HG03135 (cell line): ENCODE results near the gene INSC.

ENCODE experiments used
- ATAC-seq: cut with Tn5 transposase; IDR thresholded peaks from one replicate; pipeline ENCODE4 v1.9.1; 2021; ENCODE audit warnings: mild to moderate bottlenecking, moderate library complexity; ENCODE audit not compliant: unreplicated experiment

INSC gene

DNA sequence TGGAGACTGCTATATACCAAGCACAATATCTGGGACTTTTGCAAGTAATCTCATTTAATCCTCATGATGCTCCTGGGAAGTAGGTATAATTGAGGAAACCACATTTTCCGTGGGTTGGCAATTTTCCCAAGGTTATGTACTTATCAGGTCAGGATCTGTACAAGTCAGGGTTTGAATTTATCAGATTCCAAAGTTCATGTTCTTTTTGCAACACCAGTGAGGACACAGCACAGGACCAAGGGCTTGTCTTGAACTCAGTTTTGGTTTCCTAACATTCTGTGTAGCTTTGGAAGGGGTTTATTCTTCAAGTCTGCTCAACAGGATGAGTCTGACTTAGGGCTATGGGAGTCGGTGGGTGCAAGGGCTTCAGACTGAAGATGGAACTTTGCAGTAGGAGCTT is 30.4 kb downstream of the INSC start:
- ATAC-seq = no peak

DNA sequence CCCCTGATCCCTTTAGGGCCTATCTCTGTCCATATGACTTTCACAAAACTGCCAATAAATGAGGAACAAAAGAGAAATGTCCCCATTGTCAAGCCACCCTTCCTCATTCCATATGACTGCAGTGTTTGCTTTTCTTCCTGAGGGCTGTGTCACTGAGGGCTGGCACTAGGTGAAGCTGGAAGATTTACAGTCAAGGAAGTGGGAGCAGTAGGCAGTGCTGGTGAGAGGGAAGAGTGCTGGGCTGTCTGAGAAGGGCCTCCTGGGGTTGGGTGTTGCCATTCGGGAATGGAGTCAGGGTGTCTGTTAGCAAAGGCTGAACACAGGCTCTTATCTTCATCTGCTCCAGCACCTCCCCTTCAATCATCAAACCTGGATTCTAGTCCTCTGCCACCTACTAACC is 30.9 kb downstream of the INSC start:
- ATAC-seq = no peak

GRCh38 chr11:15146271-15147003 is 31.7 kb downstream of the INSC start:
- no peak for ATAC-seq

GRCh38 chr11:15148169-15148568 is 33.4 kb downstream of the INSC start:
- ATAC-seq = no peak

GRCh38 chr11:15149050-15149449 is 34.3 kb downstream of the INSC start:
- ATAC-seq = no peak

GRCh38 chr11:15150507-15150906 is 35.8 kb downstream of the INSC start:
- ATAC-seq = no peak

DNA sequence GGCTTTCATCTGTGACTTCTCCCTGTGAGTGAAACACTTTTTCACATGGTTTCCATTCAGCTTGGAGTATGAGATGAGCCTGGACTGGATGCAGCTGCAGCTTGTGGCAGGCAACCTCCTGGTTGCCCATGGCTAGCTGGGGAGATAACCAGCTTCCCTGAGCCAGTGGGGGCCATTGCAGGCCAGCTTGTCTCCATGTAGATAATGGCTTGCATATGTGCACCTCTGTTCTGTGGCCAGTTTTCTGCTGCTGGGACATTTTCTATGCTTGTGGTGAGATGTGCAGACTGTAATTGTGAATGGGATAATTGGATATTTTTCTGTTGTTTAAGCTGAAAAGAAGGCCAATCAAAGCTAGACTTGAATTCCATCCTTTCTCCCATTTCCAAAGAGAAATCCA is 38.5 kb downstream of the INSC start:
- ATAC-seq = no peak

DNA sequence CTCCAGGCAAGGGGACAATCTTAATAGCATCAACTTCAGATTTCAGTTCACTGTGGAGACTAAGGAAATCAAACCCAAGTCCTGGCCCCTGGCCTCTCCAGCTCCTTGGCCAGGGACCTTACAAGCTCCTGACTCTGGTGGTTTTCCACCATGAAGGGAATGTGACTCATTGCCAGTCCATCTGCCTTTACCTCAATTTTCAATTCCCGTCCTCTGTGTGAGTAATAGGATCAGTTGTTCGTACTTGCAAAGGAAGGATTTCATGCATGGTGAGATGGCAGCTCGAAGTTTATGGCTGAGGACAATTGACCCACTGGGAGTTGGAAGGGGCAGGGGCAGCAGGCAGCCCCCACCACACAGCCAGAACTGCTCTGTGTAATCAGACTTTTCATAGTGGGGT is 42.5 kb downstream of the INSC start:
- no peak for ATAC-seq

DNA sequence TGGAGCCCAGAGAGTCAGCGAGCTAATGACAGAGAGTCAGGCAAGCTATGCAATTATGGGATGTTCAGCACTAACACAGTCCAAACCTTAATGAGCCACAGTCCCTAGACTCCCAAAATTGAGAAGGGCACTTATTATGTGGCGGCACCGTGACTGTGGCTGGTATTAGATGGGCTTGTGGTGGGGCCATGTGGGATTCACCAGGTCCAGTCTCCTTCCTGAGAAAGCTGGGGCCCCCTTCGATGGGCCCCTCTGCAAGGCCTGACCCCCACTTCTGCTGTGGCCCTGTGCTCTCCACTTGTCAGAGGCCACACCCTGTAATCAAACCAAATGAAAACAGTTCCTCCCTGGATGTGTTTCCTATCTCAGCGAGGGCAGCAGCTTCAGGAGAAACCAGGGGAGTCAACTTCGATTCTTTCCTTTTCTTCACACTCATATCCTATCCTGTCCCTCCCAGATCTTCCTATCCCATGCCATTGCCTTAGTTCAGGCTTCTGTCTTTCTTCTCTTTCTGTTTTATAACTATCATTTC is 42.9 kb downstream of the INSC start:
- no peak for ATAC-seq

- ATAC-seq = no peak
These were observed 43.8 kb downstream of the INSC start for GRCh38 chr11:15158351-15159015.

DNA sequence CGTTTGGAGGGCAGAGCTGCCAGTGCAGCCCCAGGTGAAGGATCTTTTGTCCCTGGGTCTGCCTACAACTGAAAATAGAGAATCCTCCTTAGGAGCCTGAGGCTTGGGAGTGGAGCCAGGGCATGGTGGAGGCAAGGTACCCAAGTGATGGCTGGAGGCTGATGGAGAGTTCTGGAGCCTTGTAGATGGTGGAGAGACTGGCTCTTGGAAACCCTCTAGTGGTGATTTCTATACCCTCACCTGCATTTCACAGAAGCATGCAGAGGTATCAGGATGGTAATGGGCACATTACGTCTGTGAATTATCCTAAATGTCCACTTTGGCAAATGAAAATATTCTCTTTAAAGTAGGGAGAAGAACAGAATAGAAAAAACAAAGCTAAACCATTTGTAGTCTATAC is 44.4 kb downstream of the INSC start:
- peak; percentile 75 for ATAC-seq

- no peak for ATAC-seq
These were observed 47.1 kb downstream of the INSC start for GRCh38 chr11:15161790-15162189.

- no peak for ATAC-seq
These were observed 48.4 kb downstream of the INSC start for GRCh38 chr11:15163136-15163535.

DNA sequence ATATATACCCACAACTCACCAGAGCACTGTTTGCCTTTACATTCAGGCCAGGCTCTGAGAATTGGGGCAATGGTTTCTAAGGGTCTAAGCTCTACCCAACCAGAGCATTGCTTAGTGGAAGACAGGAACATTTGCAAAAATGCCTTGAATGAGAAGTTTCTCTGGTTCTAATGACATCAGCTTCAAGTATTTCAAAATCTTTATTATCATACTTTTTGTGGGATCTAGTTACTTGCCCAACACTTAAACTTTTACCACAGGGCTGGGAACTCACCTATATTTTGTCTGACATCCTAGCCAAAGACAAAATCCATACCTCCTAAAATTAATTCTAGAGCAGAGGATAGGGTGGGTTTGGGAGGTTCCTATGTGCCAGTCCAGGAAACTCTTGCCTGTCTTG is 51.5 kb downstream of the INSC start:
- no peak for ATAC-seq

GRCh38 chr11:15169815-15170551 is 55.3 kb downstream of the INSC start:
- no peak for ATAC-seq

DNA sequence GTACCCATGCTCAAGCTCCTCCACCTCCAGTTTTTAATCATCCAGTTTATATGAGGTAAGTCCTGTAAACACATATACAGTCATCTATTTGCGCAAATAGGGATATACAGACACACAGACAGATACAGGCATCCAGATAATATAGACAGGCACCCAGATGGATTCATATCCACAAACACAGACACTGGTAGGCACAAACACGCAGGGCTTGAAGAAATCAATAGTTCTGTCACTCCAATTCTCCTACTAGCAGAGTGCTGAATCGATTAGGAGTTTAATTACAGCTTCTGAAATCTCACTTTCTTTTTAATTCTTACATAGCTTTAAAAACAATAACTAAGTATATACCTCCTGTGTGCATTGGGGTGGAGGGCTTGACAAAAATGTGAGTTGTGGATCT is 56.0 kb downstream of the INSC start:
- no peak for ATAC-seq

DNA sequence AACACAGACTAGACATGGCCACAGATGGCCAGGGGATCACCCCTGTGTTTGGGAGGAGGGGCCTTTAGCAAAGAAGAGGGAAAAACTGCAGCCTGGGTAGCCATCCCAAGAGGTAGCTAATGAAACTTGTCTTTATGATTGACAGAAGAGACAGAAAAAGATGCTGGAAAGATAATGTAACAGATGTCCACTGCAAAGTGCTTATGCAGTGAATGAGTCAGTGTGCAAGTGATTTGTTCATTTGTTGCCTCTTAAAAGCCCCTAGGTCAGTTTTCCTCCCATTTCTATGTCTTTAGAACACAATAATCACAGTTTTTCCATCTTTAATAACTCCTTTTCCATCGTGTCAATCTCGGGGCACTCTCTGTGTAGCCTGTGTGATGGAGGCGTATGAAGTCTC is 57.2 kb downstream of the INSC start:
- ATAC-seq = no peak

DNA sequence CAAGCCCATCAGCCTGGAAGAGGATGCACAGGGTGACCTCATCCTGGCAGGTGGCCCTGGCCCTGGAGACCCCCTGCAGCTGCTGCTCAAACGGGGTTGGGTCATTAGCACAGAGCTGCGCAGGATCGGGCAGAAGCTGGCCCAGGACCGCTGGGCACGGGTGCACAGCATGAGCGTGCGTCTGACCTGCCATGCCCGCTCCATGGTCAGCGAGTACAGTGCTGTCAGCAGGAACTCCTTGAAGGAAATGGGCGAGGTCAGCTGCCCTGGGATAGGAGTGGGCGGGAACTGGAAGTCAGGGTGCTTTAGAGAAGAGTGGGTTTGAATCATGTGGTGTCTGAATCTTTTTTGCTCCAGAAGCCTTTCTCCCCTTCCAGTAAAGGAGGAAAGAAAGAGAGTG is 61.1 kb downstream of the INSC start:
- no peak for ATAC-seq

GRCh38 chr11:15176646-15177163 is 62.0 kb downstream of the INSC start:
- no peak for ATAC-seq

DNA sequence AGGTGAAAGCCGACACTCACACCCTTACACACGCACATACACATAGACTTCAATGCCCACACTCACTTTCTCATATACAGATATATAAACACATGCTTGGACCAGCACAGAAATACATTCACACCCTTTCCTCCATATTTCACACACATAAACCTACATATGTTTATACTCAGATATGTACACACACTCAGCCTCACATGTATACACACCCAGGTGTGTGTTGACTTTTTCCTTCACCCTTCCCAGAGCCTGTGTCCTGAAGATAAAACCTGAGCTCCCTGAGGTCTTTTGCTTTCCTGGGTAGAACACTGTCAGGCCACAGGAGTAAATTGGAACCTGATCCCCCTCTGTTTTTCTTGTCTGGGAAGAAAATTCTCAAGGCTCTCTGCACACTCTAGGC is 62.8 kb downstream of the INSC start:
- ATAC-seq = no peak

DNA sequence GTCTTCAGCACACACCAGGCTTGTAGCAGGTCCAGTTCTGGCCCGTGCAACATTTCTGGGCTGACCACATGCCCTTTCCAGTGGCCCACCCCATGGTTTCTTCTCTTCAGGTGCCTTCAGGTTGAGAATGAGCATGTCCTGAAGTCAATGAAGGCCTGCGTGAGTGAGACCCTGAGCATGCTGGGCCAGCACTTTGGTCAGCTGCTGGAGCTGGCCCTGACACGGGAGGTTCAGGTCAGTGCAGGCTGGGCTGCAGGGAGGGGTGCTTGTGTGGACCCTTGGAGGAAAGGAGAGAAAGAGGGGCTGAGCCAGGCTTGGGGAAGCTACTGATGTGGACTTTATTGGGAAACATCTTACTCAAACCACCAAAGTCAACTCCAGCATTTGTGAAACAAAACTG is 63.5 kb downstream of the INSC start:
- no peak for ATAC-seq

GRCh38 chr11:15179167-15179566 is 64.4 kb downstream of the INSC start:
- ATAC-seq = no peak
